SW 1271 (cell line): ENCODE measurements around the gene PSMC3IP.
A peak's percentile ranks its signal among the peaks of the same experiment; 100 is the strongest.
"Not testable (repeated sequence)": the region's sequence is repeated elsewhere in the genome, so short reads cannot be mapped to it uniquely, and the experiment has no call there.

Experiments
- DNase-seq, 2 experiments: peaks; one replicate each; lab custom pipeline; 2025; lab: John Stamatoyannopoulos, UW

The PSMC3IP gene

GRCh38 chr17:42577532-42578281 lies at the start of gene PSMC3IP:
Gene PSMC3IP (minus strand): TSS chr17:42577729. CDS start chr17:42577686, 43 bp downstream.
- peak; percentile 86 to 92 for DNase-seq

GRCh38 chr17:42623732-42624596 lies 46.4 kb upstream of the PSMC3IP start:
- DNase-seq = no peak

- no peak for DNase-seq
Measured at GRCh38 chr17:42623271-42623670, 45.7 kb upstream of the PSMC3IP start.

GRCh38 chr17:42621987-42622386 lies 44.5 kb upstream of the PSMC3IP start:
- DNase-seq = not testable (repeated sequence)

- DNase-seq = peak in 1 of 2 experiments; percentile 20
Measured at GRCh38 chr17:42618442-42619150, 41.1 kb upstream of the PSMC3IP start.

GRCh38 chr17:42617956-42618431 lies 40.5 kb upstream of the PSMC3IP start:
- no peak for DNase-seq

GRCh38 chr17:42613699-42614295 lies 36.3 kb upstream of the PSMC3IP start:
- no peak for DNase-seq

GRCh38 chr17:42612013-42612412 lies 34.5 kb upstream of the PSMC3IP start:
- no peak for DNase-seq

GRCh38 chr17:42609814-42610801 lies 32.6 kb upstream of the PSMC3IP start:
- DNase-seq = not testable (repeated sequence)

GRCh38 chr17:42609182-42609813 lies 31.8 kb upstream of the PSMC3IP start, which contains the start of the genes RETREG3 and TUBG1:
Gene RETREG3 (minus strand): TSS chr17:42609374. CDS start chr17:42609324, 50 bp downstream.
Gene TUBG1 (plus strand): TSS chr17:42609683. CDS start chr17:42609738, 55 bp downstream.
- DNase-seq = peak; percentile 96 to 98

GRCh38 chr17:42608305-42609181 lies 31.0 kb upstream of the PSMC3IP start:
- DNase-seq = no peak

GRCh38 chr17:42607769-42608168 lies 30.2 kb upstream of the PSMC3IP start:
- no peak for DNase-seq

GRCh38 chr17:42603318-42603717 lies 25.8 kb upstream of the PSMC3IP start:
- no peak for DNase-seq

- DNase-seq = no peak
Measured at GRCh38 chr17:42598905-42599304, 21.4 kb upstream of the PSMC3IP start.

GRCh38 chr17:42596386-42596785 lies 18.9 kb upstream of the PSMC3IP start:
- DNase-seq = no peak

GRCh38 chr17:42591411-42591810 lies 13.9 kb upstream of the PSMC3IP start:
- no peak for DNase-seq

- no peak for DNase-seq
Measured at GRCh38 chr17:42590886-42591285, 13.4 kb upstream of the PSMC3IP start.

- DNase-seq = no peak
Measured at GRCh38 chr17:42586514-42587230, 9.1 kb upstream of the PSMC3IP start.
